GM12865 (cell line): Measurements from ENCODE around the gene INPP5A.

Experiments
- DNase-seq: peaks from one replicate; pipeline ENCODE4 v3.0.0; 2010; ENCODE audit warnings: low read depth
- H3K4me3 ChIP-seq: 2 replicates; pipeline ENCODE4 v1.5.1; 2011; ENCODE audit warnings: mild to moderate bottlenecking, low read depth, low read length, control low read depth
- CTCF ChIP-seq: IDR thresholded peaks from 2 replicates; pipeline ENCODE4 v1.5.1; 2011; ENCODE audit warnings: low read length, control low read depth, low read depth, inconsistent platforms; ENCODE audit not compliant: insufficient read depth; ENCODE audit errors: missing control alignments

The INPP5A gene

GRCh38 chr10:132808383-132809231, 271.0 kb downstream of the INPP5A start:
- DNase-seq: no peak
- H3K4me3 ChIP-seq: no peak overlapping the region
- no peak for TF ChIP-seq CTCF

- TF ChIP-seq CTCF: no peak
- no peak overlapping the region for H3K4me3 ChIP-seq
- no peak for DNase-seq
Measured at GRCh38 chr10:132809232-132810140, 271.9 kb downstream of the INPP5A start.

DNA sequence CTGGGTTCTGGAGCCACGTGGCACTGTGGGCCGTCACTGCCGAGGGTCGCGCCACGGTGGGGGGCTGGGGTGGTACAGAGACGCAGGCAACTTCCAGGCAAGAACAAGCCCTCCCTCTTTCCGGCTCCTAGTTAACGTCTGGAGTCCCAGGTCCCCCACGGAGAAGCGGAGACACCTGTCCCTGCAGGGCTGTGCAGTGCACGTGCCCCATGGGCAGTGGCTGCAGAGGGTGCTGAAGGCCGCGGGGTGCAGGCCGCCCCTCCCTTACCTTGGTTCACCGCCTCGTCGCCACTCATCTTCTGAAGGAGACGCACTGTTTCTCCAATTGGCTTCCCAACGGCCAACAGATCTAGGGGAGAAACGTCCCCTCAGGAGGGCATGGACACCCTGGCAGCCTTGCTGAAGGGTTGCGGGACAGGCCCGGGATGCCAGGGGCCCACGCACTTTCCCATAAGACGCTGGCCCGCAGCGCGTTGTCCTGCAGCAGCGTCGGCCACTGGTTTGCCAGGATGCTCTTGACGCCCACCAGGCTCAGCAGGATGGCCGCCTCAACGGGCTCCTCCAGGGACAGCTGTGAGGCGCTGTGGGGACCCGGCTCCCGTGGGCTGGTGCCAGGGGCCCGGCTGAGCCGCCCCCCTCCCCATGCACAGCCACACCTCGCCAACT, 272.7 kb downstream of the INPP5A start:
- TF ChIP-seq CTCF: no peak
- no peak for DNase-seq
- no peak overlapping the region for H3K4me3 ChIP-seq

DNA sequence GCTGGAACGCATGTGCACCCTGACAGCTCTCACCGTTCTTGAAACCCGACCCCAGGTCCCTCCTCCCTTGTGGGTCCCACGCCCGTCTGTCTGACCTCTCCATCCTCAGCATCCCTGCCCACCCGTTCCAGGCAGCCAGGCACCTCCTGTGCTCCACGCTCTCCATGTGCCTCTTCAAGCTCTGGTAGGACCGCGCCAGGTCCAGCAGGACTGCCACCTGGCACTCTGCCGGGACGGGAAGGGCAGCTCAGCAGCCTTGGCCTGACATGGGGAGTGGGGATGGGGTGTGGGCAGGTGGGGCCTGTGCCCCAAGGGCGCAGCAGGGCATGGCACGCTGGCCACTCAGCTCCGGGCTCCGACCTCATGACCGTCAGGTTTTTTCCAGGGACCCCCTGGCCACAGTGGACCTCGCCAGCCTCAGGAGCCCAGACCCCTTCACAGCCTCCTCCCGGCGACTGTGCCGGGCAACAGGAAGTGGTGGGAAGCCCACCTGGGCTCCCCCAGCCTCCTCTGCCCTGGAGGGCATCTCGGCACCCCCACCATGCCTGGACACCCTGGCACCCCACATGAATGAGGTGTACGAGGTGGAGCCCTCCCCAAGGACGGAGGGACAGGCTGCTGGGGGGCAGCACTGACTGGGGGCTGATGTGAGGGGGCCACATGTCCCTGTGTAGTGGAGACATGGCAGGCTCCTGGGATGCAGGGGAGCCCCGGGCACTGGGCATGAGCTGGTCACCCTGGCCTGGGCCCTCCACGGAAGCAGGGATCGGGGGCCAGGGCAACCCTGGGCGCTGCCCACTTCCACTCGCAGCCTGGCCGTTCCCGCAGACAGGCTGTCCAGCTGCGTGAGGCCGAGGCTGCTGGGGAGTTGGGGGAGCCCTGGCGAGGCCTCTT, 273.5 kb downstream of the INPP5A start:
- DNase-seq: no peak
- H3K4me3 ChIP-seq: no peak overlapping the region
- TF ChIP-seq CTCF: no peak

- no peak for TF ChIP-seq CTCF
- no peak for DNase-seq
- no peak overlapping the region for H3K4me3 ChIP-seq
Measured at GRCh38 chr10:132811891-132812481, 274.4 kb downstream of the INPP5A start.
